Ovary (tissue), 9 donors: ENCODE measurements around the gene STK39. TPM values are rescaled to one million over a fixed set of nuclear protein-coding genes. Genes with fewer than 3 reads are reported as not detected.

Experiments used
- DNase-seq, 5 donors: peaks; one replicate each; pipeline ENCODE4 v3.0.0-alpha.2; 2019 to 2020
- H3K27ac ChIP-seq, 2 donors: fragments of 200-600 bp; one replicate each; pipeline versions ENCODE4 v1.5.1 to v1.8.0; 2019 to 2022
- H3K27me3 ChIP-seq: fragments of 200-600 bp; one replicate; pipeline ENCODE4 v1.8.0; 2022
- H3K36me3 ChIP-seq: fragments of 200-600 bp; sonication (generic); one replicate; pipeline ENCODE4 v1.5.1; 2019
- H3K4me1 ChIP-seq: one replicate; pipeline ENCODE4 v1.8.1; 2013; ENCODE audit warnings: mild to moderate bottlenecking, moderate library complexity; ENCODE audit not compliant: insufficient read depth
- H3K4me3 ChIP-seq: fragments of 200-600 bp; sonication (generic); one replicate; pipeline ENCODE4 v1.5.1; 2017
- H3K9me3 ChIP-seq, 2 donors: fragments of 200-600 bp in 1 of 2; sonication (generic) in 1 of 2; one replicate each; pipeline versions ENCODE4 v1.5.1 to v1.8.1; 2013 to 2019; ENCODE audit warnings: mild to moderate bottlenecking in 1 of 2, moderate library complexity in 1 of 2
- CTCF ChIP-seq, 3 donors: fragments of 450-650 bp in 2 of 3; fragments of 200-600 bp in 1 of 3; IDR thresholded peaks; one replicate each; pipeline versions ENCODE4 v1.5.1 to v1.8.0; 2016 to 2022; ENCODE audit warnings: antibody characterized with exemption in 3 of 3, mild to moderate bottlenecking in 1 of 3
- EP300 ChIP-seq: sonication (generic); formaldehyde crosslinking; IDR thresholded peaks from one replicate; pipeline ENCODE4 v1.6.1; 2017; ENCODE audit warnings: antibody characterized with exemption
- POLR2A ChIP-seq: fragments of 450-650 bp; IDR thresholded peaks from one replicate; pipeline ENCODE4 v1.6.1; 2017; ENCODE audit warnings: antibody characterized with exemption, mild to moderate bottlenecking, moderate library complexity
- WGBS, 3 donors: extraction: QIAGEN DNeasy Blood & Tissue Kit in 1 of 3; methylation state at CpG; one replicate each; pipeline versions ENCODE4 v1.1.5 to v1.1.7; 2013 to 2017; 5-methylcytosine and 5-hydroxymethylcytosine counted together
- intact Hi-C, 4 donors: fragments of 100-400 bp; cut with DNase I; formaldehyde crosslinking; loops; one replicate each; pipeline versions ENCODE4 v1.11.0 to v1.15.1; 2022 to 2023
- polyA plus RNA-seq, 2 donors: library from polyadenylated mRNA; stranded (reverse); fragments of 200-250 nt in 1 of 2; fragments of 350-450 nt in 1 of 2; fragmentation: Illumina TruSeq in 1 of 2; extraction: RNeasy Lipid Tissue Mini Kit (QIAGEN cat#74804) in 1 of 2; gene quantifications; one replicate each; pipeline ENCODE4 v1.2.3, GENCODE V29; 2013 to 2014
- total RNA-seq, 7 donors: library from RNA; depleted of rRNA in 2 of 7; stranded (reverse); fragments of >200 nt in 2 of 7; fragmentation: NEBNext Ultra II Directional in 3 of 7; extraction: Animal tissue kit (Norgen Biotek cat#: 25700) in 3 of 7; gene quantifications; one replicate each; pipeline versions ENCODE4 v1.1.0 to v1.2.4, GENCODE V29; 2016 to 2023
- donor health status: DM: no; HTN: no; CAD: no; lungs with moderate emphysema.
- donor health status: DM: no; HTN: no; CAD: no.
- donor health status: Bipolar disorder and iron deficiency.
- donor health status: DM: yes; HTN: yes; CAD: no.
- donor health status: DM: no; HTN: no; CAD: no.
- donor health status: DM: yes; HTN: yes; CAD: no.

Gene STK39
- total and polyA plus RNA-seq, 9 donors, result 5.9 to 14.1 (median 10.6) TPM

- no peak overlapping the region for H3K27ac ChIP-seq
Observed at GRCh38 chr2:168166902-168167510, 80.4 kb downstream of the STK39 start.

GRCh38 chr2:168165985-168166901 is 81.2 kb downstream of the STK39 start:
- no peak for DNase-seq
- H3K36me3 ChIP-seq, result no peaks in the 10 kb centered on the region
- no peaks in the 10 kb centered on the region for H3K9me3 ChIP-seq
- no peak for TF ChIP-seq POLR2A
- no peak for TF ChIP-seq CTCF (IDR thresholded peaks at IDR 0.05)
- TF ChIP-seq EP300, result no peak
- 54 to 65% (median 65%) methylated on average over 3 of the region's 3 CpGs for WGBS, 3 donors
- H3K27ac ChIP-seq, result no peak overlapping the region
- no peaks in the 10 kb centered on the region for H3K4me1 ChIP-seq
- no peak overlapping the region for H3K4me3 ChIP-seq
- intact Hi-C loops, result no loop called here
- H3K27me3 ChIP-seq, result no peaks in the 10 kb centered on the region

More at GRCh38 chr2:168166902-168167510, 80.4 kb downstream of the STK39 start:
- Histone ChIP-seq H3K27me3 (no peaks in the 10 kb centered on the region), H3K9me3 (no peaks in the 10 kb centered on the region), H3K4me1 (no peaks in the 10 kb centered on the region), H3K4me3 (no peak overlapping the region), H3K36me3 (no peaks in the 10 kb centered on the region)
- WGBS, 3 donors, result 85 to 87% (median 87%) methylated on average over 7 of the region's 7 CpGs
- DNase-seq, result no peak
- TF ChIP-seq EP300 (no peak), CTCF (IDR thresholded peaks at IDR 0.05) (no peak), POLR2A (no peak)
- intact Hi-C loops, result no loop called here

GRCh38 chr2:168165397-168165796 is 82.0 kb downstream of the STK39 start:
- no peaks in the 10 kb centered on the region for H3K4me1 ChIP-seq
- no peak for TF ChIP-seq CTCF (IDR thresholded peaks at IDR 0.05)
- TF ChIP-seq POLR2A, result no peak
- TF ChIP-seq EP300, result no peak
- no peaks in the 10 kb centered on the region for H3K27me3 ChIP-seq
- H3K36me3 ChIP-seq, result no peaks in the 10 kb centered on the region
- no peaks in the 10 kb centered on the region for H3K9me3 ChIP-seq
- DNase-seq, result no peak
- no peak overlapping the region for H3K4me3 ChIP-seq
- 58 to 82% (median 74%) methylated on average over 3 of the region's 3 CpGs for WGBS, 3 donors
- intact Hi-C loops, result no loop called here
- no peak overlapping the region for H3K27ac ChIP-seq

GRCh38 chr2:168160897-168161296 is 86.5 kb downstream of the STK39 start:
- WGBS, 3 donors, result 70 to 82% (median 76%) methylated on average over 7 of the region's 7 CpGs
- H3K27ac ChIP-seq, result no peak overlapping the region

More at GRCh38 chr2:168160897-168161296, 86.5 kb downstream of the STK39 start:
- DNase-seq, result no peak
- H3K36me3 ChIP-seq, result no peaks in the 10 kb centered on the region
- no peaks in the 10 kb centered on the region for H3K9me3 ChIP-seq
- no peak overlapping the region for H3K4me3 ChIP-seq
- no peaks in the 10 kb centered on the region for H3K27me3 ChIP-seq
- TF ChIP-seq CTCF (IDR thresholded peaks at IDR 0.05) (no peak), POLR2A (no peak), EP300 (no peak)
- H3K4me1 ChIP-seq, result no peaks in the 10 kb centered on the region
- intact Hi-C loops, result no loop called here
